ENCODE results near the gene APBA2. TPM values are rescaled to one million over a fixed set of nuclear protein-coding genes. Genes with fewer than 3 reads are reported as not detected.

Gene APBA2
- total RNA-seq, 1 experiment from 2014 or later, result 0.31 TPM

DNA sequence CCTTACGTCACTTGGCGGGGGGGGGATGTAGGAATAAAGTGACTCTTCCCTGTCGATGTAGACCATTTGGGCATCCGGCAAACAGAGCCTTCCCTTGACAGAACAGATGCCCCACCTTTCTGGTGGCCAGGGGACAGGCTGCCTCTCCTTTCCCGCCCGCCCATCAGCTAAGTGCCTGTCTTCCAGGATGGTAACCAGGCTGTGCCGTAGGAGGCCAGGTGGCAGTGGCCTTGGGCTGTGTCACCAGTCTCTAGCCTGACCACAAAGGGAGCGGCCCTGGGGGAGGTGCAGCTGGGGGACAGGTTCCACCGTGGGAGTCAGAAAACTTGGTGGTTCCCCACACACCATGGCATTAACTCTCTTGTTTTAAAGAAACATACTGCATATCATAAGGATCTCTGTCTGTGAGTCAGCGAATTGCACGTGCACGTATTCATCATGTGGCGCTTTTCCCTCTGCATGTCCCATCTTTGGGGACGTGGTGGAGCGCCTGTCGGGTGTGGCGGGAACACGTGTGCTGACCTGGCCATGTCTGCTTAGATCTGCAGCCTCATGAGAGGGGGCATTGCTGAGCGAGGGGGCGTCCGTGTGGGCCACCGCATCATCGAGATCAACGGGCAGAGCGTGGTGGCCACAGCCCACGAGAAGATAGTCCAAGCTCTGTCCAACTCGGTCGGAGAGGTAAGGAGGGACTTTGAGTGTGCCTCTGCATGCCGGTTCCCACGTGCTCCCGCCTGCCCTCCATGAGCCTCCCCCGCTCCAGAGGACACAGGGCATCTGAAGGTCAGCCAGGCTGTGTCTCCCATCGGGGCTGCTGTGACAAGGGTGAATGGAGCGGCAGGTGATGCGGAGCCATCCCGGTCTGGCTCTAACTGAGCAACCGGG, 227.8 kb downstream of the APBA2 start:
- no TSS peak for BruUV-seq (replicated peaks)
- no peak overlapping the region for H3K4me3 ChIP-seq (ENCODE audit: low read depth in 2 of 2, low read length in 2 of 2)
- TF ChIP-seq SIN3A (IDR thresholded peaks at IDR 0.05; ENCODE audit: borderline replicate concordance, insufficient read depth, low read depth, low read length), result no peak
- TF ChIP-seq, protein P1, sequence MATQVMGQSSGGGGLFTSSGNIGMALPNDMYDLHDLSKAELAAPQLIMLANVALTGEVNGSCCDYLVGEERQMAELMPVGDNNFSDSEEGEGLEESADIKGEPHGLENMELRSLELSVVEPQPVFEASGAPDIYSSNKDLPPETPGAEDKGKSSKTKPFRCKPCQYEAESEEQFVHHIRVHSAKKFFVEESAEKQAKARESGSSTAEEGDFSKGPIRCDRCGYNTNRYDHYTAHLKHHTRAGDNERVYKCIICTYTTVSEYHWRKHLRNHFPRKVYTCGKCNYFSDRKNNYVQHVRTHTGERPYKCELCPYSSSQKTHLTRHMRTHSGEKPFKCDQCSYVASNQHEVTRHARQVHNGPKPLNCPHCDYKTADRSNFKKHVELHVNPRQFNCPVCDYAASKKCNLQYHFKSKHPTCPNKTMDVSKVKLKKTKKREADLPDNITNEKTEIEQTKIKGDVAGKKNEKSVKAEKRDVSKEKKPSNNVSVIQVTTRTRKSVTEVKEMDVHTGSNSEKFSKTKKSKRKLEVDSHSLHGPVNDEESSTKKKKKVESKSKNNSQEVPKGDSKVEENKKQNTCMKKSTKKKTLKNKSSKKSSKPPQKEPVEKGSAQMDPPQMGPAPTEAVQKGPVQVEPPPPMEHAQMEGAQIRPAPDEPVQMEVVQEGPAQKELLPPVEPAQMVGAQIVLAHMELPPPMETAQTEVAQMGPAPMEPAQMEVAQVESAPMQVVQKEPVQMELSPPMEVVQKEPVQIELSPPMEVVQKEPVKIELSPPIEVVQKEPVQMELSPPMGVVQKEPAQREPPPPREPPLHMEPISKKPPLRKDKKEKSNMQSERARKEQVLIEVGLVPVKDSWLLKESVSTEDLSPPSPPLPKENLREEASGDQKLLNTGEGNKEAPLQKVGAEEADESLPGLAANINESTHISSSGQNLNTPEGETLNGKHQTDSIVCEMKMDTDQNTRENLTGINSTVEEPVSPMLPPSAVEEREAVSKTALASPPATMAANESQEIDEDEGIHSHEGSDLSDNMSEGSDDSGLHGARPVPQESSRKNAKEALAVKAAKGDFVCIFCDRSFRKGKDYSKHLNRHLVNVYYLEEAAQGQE (IDR thresholded peaks at IDR 0.05; ENCODE audit: insufficient read depth in 1 of 2, low read depth in 2 of 2, low read length in 1 of 2), result 0 out of 4 replicates have a peak, but pooled peaks of 1 of the 2 experiments have one; percentile 9
- H3K27ac ChIP-seq (ENCODE audit: low read length), result no peak overlapping the region
- no peaks in the 10 kb centered on the region for H3K27me3 ChIP-seq (ENCODE audit: control insufficient read depth, insufficient read depth, low read length)
- H3K36me3 ChIP-seq (ENCODE audit: control insufficient read depth, insufficient read depth, low read length), result no peaks in the 10 kb centered on the region
- H3K4me1 ChIP-seq (ENCODE audit: control insufficient read depth, insufficient read depth, low read length), result no peaks in the 10 kb centered on the region; the same call in 1 of the 2 replicates
- POLR2A ChIA-PET, result no interaction called here
- H3K9me3 ChIP-seq (ENCODE audit: control insufficient read depth, insufficient read depth, low read depth, low read length), result no peaks in the 10 kb centered on the region
- CTCF ChIA-PET, result interaction anchor here (0.6 kb wide), 1 partner anchor 242 kb away, joined by 3 read pairs; no protein-coding TSS in a partner anchor
- DNase-seq (ENCODE audit: low read depth, low spot score), result no peak
- ATAC-seq, result no peak
- in situ Hi-C loops (cut with HindIII; ENCODE audit: low pct_unique_long_range_greater_than_20kb, low sequenced_read_pairs), result no loop called here
- intact Hi-C loops (cut with micrococcal nuclease; ENCODE audit: unreplicated experiment), result no loop called here

DNA sequence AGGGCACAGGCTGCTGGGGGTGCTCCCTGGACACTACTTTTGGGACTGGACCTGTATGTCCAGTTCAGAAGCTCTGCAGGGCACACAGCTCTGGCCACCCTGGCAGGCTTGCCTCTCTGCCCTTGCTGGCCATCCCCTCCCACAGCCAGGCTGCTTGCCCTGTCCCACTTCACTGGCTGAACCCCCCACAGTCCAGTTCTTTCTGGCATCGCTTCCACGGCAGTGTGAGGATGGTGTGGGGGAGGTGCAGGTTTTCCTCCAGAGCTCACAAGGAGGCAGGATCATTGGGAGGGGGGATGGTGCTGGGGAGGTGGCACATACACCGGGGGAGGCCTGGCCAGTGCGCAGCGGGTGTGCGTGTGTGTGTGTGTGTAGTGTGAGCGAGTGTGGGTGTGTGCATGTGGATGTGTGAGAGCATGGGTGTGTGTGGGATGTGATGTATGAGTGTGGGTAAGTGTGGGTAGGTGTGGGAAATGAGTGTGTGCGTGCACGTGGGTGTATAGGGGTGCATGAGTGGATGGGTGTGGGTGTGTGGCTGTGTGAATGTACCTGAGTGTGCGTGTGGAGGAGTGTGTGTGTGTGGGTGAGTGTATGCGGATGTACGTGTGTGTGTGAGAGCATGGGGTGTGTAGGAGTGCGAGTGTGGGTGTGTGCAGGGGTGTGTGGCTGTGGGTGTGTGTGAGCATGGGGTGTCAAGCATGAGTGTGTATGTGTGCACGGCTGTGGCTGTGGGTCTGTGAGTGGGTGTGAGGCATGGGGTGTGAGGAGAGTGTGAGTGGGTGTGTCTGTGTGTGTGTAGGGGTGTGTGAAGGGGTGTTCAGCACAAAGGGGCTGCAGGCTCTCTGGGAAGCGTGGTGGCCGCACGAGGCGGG, 228.7 kb downstream of the APBA2 start:
- ChIA-PET CTCF (interaction anchor here (0.6 kb wide), 1 partner anchor 243 kb away, joined by 3 read pairs; no protein-coding TSS in a partner anchor), POLR2A (no interaction called here)
- TF ChIP-seq POLR2AphosphoS5 (IDR thresholded peaks at IDR 0.05; ENCODE audit: low read depth, low read length) (no peak), TCF7L2 (IDR thresholded peaks at IDR 0.05; ENCODE audit: low read depth, low read length) (no peak), SIN3A (IDR thresholded peaks at IDR 0.05; ENCODE audit: borderline replicate concordance, insufficient read depth, low read depth, low read length) (no peak)
- no peaks in the 10 kb centered on the region for H3K9me3 ChIP-seq (ENCODE audit: control insufficient read depth, insufficient read depth, low read depth, low read length)
- BruUV-seq (replicated peaks), result no TSS peak
- ATAC-seq (no peak), DNase-seq (ENCODE audit: low read depth, low spot score) (no peak)
- no peak overlapping the region for H3K27ac ChIP-seq (ENCODE audit: low read length)
- H3K36me3 ChIP-seq (ENCODE audit: control insufficient read depth, insufficient read depth, low read length), result no peaks in the 10 kb centered on the region
- no peaks in the 10 kb centered on the region; the same call in 1 of the 2 replicates for H3K4me1 ChIP-seq (ENCODE audit: control insufficient read depth, insufficient read depth, low read length)
- no peaks in the 10 kb centered on the region for H3K27me3 ChIP-seq (ENCODE audit: control insufficient read depth, insufficient read depth, low read length)
- in situ Hi-C loops (cut with HindIII; ENCODE audit: low pct_unique_long_range_greater_than_20kb, low sequenced_read_pairs) (no loop called here), intact Hi-C loops (cut with micrococcal nuclease; ENCODE audit: unreplicated experiment) (no loop called here)
- no peak overlapping the region for H3K4me3 ChIP-seq (ENCODE audit: low read depth in 2 of 2, low read length in 2 of 2)
